ENCODE measurements around the gene SLFN5. TPM values are rescaled to one million over a fixed set of nuclear protein-coding genes. Genes with fewer than 3 reads are reported as not detected.
"Not testable (repeated sequence)": the region's sequence is repeated elsewhere in the genome, so short reads cannot be mapped to it uniquely, and the experiment has no call there.

Gene SLFN5
- total RNA-seq, 2 donors from 2014 or later: 15.8 to 27.4 TPM

GRCh38 chr17:35278876-35279275 lies 36.0 kb downstream of the SLFN5 start:
- intact Hi-C loops (cut with DNase I); ATAC-seq: not testable (repeated sequence)

GRCh38 chr17:35283767-35284166 lies 40.9 kb downstream of the SLFN5 start:
- no peak for DNase-seq
- ATAC-seq: no peak
- intact Hi-C loops (cut with DNase I): no loop called here

More at GRCh38 chr17:35278876-35279275, 36.0 kb downstream of the SLFN5 start:
- DNase-seq: not testable (repeated sequence)

GRCh38 chr17:35284955-35285354 lies 42.1 kb downstream of the SLFN5 start:
- intact Hi-C loops (cut with DNase I): no loop called here
- DNase-seq (no peak), ATAC-seq (no peak)

GRCh38 chr17:35286120-35286781 lies 43.4 kb downstream of the SLFN5 start:
- intact Hi-C loops (cut with DNase I): no loop called here
- DNase-seq (no peak), ATAC-seq (no peak)

GRCh38 chr17:35287286-35287811 lies 44.5 kb downstream of the SLFN5 start:
- no peak for DNase-seq
- intact Hi-C loops (cut with DNase I): no loop called here
- ATAC-seq: no peak

GRCh38 chr17:35289222-35289621 lies 46.4 kb downstream of the SLFN5 start:
- DNase-seq: no peak
- no peak for ATAC-seq
- intact Hi-C loops (cut with DNase I): no loop called here

GRCh38 chr17:35291802-35292201 lies 48.9 kb downstream of the SLFN5 start:
- DNase-seq (no peak), ATAC-seq (no peak)
- intact Hi-C loops (cut with DNase I): no loop called here

- no peak for ATAC-seq
Observed at GRCh38 chr17:35293151-35293847, 50.4 kb downstream of the SLFN5 start.

GRCh38 chr17:35294756-35295155 lies 51.9 kb downstream of the SLFN5 start:
- DNase-seq: no peak
- intact Hi-C loops (cut with DNase I): no loop called here
- no peak for ATAC-seq

More at GRCh38 chr17:35293151-35293847, 50.4 kb downstream of the SLFN5 start:
- intact Hi-C loops (cut with DNase I): no loop called here
- no peak for DNase-seq

GRCh38 chr17:35295686-35296085 lies 52.8 kb downstream of the SLFN5 start:
- DNase-seq (no peak), ATAC-seq (no peak)
- intact Hi-C loops (cut with DNase I): no loop called here

GRCh38 chr17:35297666-35298065 lies 54.8 kb downstream of the SLFN5 start:
- ATAC-seq: no peak
- intact Hi-C loops (cut with DNase I): no loop called here

GRCh38 chr17:35298639-35299038 lies 55.8 kb downstream of the SLFN5 start:
- ATAC-seq: no peak
- DNase-seq: no peak
- intact Hi-C loops (cut with DNase I): no loop called here

More at GRCh38 chr17:35297666-35298065, 54.8 kb downstream of the SLFN5 start:
- DNase-seq: no peak

GRCh38 chr17:35299135-35299534 lies 56.3 kb downstream of the SLFN5 start:
- no peak for ATAC-seq
- DNase-seq: no peak
- intact Hi-C loops (cut with DNase I): no loop called here

- intact Hi-C loops (cut with DNase I); ATAC-seq; DNase-seq: not testable (repeated sequence)
Observed at GRCh38 chr17:35309345-35309744, 66.5 kb downstream of the SLFN5 start.

GRCh38 chr17:35312346-35312745 lies 69.5 kb downstream of the SLFN5 start:
- DNase-seq: no peak

GRCh38 chr17:35312790-35313711 lies 70.2 kb downstream of the SLFN5 start:
- intact Hi-C loops (cut with DNase I): loop anchor here (1.0 to 5.0 kb wide), 3 partner anchors 119 to 226 kb away; partner anchors contain the start of genes SLFN12 (in 1 of the 2) and SLFN12L (in 1 of the 2)
- DNase-seq (peak; percentile 34), ATAC-seq (peak; percentile 91)

More at GRCh38 chr17:35312346-35312745, 69.5 kb downstream of the SLFN5 start:
- intact Hi-C loops (cut with DNase I): loop anchor here (1.0 to 5.0 kb wide), 3 partner anchors 120 to 227 kb away; partner anchors contain the start of genes SLFN12 (in 1 of the 2) and SLFN12L (in 1 of the 2)
- no peak for ATAC-seq

- DNase-seq: peak; percentile 61
- intact Hi-C loops (cut with DNase I): loop anchor here (5.0 kb wide), 2 partner anchors 118 to 223 kb away; partner anchors contain the start of genes SLFN12 (in 1 of the 2) and SLFN12L (in 1 of the 2)
- peak; percentile 20 to 51 for ATAC-seq
Observed at GRCh38 chr17:35313875-35314409, 71.1 kb downstream of the SLFN5 start.

GRCh38 chr17:35314415-35315216 lies 71.7 kb downstream of the SLFN5 start:
- no peak for DNase-seq
- no peak for ATAC-seq
- intact Hi-C loops (cut with DNase I): loop anchor here (5.0 kb wide), 2 partner anchors 118 to 223 kb away; partner anchors contain the start of genes SLFN12 (in 1 of the 2) and SLFN12L (in 1 of the 2)

Measured in left cardiac atrium (tissue), 4 donors.